M059J (cell line): ENCODE data around the gene SLC6A19. TPM values are rescaled to one million over a fixed set of nuclear protein-coding genes. Genes with fewer than 3 reads are reported as not detected.

Experiments
- DNase-seq: peaks from one replicate; pipeline ENCODE4 v3.0.0-alpha.2; 2012; ENCODE audit warnings: low read depth
- total RNA-seq: library from RNA; depleted of rRNA; stranded (reverse); fragments of >200 nt; shearing (Covaris generic); gene quantifications from 2 replicates; pipeline ENCODE4 v1.2.3, GENCODE V29; 2014

Gene SLC6A19
- total RNA-seq, 1 experiment from 2014 or later, result not detected

DNA sequence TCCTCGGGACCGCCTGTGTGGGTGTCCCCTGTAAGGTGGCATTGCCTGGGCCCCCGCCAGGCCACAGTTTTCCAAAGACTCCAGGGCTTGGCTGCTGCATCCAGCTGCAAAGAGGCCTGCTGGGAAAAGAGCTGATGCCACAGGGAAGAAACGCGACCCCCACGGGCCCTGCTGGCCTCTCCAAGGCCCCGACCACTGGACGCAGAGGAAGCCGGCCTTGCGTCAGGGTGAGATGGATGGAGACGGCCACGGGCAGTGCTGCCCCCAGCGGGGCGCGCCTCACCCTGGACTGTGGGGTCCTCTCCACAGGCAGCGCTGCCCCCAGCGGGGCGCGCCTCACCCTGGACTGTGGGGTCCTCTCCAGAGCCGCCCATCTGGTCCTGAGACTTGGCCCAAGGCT lies 21.3 kb upstream of the SLC6A19 start:
- no peak for DNase-seq

DNA sequence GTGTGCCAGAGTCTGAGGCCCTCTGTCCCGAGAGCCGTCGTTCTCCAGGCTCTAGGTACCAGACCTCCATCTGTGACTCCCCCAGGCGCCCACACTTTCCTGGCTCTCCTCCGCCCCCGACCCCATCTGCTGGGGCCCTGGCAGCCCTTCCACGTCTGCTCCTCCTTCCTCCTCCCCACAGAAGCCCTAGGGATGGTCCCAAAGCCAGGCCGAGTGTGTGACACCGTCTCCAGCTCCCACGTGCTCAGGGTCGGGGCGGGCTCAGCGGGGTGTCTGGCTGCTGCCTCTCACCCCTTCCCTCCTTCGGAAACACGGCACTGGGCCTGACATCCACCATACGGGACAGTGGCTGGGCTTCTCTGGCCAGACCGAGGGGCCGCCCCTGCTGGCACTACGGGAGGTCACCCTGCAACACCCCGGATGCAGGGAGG lies 20.5 kb upstream of the SLC6A19 start:
- no peak for DNase-seq

DNA sequence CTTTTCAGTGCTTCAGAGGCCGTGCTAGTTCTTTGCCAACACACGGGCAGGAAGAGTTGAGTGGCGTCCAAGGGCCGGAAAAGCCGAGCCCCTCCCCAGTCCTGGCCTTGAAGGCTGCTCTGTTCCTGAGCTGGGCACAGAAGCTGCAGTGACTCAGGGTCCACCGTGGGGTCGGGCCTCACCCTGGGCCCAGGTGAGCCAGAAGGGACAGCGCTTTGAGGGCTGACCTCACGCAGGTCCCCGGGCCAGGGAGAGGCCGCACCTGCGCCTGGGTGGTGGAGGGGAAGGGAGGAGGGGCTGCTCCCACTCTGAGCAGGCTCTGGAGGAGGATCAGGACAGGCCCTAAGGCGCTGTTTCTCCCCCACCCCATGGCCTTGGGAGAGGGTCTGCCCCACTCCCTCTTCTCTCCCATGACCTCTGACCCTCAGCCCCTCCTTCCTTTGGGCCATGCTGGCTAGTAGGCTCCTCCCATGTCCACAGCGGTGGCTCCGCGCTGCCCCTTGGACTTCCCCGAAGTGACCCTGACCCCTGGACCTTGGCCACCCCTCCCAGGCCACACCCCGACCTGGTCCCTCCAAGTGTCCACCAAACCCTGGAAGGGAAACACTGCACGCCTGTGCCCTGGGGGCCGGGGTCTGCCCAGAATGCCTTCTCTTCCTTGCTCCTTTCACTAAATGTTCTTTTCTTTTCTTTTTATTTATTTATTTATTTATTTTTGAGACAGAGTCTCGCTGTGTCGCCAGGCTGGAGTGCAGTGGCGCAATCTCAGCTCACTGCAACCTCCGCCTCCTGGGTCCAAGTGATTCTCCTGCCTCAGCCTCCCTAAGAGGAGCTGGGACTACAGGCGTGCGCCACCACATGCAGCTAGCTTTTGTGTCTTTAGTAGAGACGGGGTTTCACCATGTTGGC lies 19.7 kb upstream of the SLC6A19 start:
- no peak for DNase-seq

DNA sequence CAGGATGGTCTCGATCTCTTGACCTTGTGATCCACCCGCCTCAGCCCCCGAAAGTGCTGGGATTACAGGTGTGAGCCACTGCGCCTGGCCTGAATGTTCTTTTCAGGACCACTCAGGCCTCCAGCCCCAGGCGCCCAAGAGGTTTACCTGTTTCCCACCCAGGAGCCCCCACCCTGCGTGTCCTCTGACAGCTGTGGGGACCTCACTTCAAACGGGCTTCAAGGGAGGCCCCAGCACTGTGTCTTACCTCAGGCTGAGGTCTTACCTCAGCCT lies 19.1 kb upstream of the SLC6A19 start:
- no peak for DNase-seq

DNA sequence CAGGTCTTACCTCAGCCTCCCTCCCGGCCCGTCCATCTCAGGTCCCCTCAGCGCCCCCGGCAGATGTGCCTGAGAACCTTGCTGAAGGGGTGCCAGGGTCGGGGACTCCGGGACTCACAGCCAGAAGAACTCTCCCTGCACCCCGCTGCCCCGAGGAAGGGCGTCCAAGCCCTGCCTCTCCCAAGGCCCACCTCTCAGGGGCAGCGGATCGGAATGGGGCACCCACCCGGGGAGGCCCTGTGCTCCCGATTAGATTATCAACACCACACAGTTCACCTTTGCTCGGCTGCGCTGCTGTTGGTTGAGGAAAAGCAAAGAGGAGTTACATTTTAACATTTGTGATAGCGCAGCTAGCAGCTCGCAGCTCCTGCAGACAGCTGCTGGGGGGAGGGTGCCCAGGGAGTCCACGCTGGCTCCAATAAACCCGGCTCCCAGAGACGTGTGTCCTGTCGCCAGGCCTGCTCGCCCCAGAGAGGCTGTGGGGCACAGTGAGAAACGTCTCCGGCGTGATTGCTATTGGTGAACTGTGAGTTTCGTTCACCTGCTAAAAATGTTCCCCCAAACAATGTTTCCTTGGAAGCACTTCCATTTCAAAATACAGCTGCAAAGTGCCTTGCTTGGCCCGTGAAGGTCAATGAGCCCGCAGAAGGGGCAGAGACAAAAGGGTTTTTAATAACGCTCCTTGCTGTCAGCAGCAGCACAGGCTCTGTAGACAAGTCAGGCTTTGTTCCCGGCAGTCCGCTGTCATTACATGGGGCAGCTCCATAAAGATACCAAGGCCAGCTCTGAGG lies 18.6 kb upstream of the SLC6A19 start:
- DNase-seq, result no peak

DNA sequence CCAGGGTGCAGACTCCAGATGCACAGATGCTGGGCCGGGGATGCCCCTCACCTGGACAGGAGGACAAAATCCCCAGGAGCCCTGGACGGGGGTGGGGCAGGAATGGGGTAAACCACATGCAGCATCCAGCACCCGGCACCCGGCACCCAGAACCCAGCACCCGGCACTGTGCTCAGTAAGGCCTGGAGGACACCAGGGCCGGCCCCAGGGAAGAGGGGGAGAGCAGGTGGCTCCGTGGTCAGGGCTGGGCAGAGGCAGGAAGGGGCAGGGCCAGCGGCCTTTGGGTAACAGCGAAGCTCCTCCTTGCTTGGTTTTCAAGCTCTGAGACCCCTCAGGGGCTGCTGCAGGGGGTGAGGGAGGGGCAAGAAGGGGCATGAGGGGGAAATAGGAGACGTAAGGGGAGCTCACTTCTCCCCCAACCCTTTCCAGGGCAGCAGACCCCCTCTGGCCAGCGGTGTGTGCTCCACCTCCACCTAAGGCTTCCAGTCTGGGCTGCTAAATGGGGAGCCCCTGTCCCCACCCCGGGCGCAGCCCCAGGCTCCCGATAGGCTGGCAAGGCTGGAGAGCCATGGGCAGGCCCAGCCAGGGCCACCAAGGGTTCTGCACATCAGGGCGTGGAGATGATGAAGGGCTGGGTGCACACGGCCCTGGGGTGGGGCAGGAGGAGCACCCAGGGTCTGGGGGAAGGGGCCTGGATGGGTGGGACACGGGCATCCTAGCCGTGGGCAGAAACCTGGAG lies 17.8 kb upstream of the SLC6A19 start:
- no peak for DNase-seq

DNA sequence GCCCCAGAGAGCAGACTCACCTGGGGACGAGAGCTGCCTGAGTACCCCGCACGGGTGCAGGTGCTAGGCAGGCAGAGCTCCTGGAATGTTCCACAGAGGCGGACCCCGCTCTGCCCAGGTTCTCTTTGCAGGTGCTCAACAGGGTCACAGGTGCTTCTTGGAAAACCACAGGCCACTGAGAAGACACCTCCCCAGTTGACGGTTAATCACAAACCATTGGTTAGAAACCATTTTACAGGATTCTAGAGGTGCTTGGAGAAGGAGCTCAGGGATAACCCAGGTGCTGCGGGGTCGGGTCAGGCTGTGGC lies 17.3 kb upstream of the SLC6A19 start:
- DNase-seq, result no peak

DNA sequence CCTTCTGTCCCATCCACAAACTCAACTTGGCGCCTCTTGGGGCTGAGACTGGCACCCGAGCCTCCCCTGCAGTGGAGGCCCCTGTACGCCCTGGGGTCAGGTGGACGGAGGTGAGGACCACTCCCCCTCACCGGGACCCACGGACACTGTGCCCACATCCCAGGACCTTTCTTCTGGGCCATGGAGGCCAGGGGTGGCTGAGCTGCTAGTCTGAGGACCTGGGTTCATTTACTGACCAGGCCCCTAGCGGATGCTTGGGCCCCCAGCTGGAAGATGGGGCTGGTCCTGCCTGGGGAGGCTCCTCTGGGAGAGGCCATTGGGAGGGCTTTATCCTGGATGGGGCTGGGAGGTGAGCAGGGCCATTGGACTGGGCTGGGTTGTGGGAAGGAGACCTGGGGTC lies 16.9 kb upstream of the SLC6A19 start:
- no peak for DNase-seq

DNA sequence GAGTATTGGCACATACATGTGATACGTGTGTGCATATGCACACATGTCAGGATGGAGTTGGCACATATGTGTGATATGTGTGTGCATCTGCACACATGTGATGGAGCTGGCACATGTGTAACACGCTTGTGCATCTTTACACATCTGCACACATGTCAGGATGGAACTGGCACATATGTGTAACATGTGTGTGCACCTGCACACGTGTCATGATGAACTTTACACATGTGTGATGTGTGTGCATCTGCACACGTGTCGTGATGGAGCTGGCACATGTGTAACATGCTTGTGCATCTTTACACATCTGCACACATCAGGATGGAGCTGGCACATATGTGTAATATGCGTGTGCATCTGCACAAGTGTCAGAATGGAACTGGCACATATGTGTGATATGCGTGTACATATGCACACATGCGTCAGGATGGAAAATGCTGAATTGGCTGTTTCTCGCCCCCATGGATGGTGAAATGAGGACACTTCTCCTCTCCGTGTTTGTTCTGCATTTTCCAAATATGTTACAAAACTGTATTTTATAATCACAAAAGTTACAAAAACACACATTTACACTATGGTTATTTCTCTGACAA lies 16.3 kb upstream of the SLC6A19 start:
- DNase-seq, result no peak

DNA sequence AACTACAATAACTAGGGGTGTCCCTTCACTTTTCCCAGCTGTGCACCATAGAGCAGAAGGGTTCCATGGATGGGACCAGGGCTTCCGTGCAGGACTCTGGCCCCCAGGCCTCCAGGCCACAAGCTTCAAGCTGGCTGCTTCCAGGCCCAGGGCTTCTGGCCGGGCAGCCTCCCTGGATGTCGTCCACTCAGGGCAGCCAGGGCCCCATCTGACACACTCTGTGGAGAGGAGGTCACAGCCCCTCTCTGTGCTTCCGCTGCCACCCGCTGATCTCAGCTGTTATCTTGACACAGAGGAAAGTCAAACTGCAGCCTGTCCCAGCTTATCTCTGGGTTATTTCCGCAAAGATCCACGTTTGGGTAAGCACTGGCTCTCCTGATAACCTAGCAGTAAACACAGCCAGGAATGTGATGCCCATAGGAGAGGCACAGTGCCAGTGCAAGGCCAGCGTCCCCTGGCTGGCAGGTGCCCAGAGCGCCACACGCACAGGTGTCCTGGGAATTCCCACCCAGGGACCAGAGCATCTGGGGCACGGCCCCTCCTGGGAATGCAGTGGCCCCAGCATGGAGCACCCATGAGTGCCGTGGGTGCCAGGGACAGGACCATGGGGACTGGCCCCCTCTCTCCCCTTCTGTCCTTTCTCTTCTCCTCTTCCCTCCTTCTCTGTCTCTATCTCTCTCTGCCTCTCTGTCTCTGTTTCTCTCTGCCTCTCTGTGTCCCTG lies 15.6 kb upstream of the SLC6A19 start:
- no peak for DNase-seq

DNA sequence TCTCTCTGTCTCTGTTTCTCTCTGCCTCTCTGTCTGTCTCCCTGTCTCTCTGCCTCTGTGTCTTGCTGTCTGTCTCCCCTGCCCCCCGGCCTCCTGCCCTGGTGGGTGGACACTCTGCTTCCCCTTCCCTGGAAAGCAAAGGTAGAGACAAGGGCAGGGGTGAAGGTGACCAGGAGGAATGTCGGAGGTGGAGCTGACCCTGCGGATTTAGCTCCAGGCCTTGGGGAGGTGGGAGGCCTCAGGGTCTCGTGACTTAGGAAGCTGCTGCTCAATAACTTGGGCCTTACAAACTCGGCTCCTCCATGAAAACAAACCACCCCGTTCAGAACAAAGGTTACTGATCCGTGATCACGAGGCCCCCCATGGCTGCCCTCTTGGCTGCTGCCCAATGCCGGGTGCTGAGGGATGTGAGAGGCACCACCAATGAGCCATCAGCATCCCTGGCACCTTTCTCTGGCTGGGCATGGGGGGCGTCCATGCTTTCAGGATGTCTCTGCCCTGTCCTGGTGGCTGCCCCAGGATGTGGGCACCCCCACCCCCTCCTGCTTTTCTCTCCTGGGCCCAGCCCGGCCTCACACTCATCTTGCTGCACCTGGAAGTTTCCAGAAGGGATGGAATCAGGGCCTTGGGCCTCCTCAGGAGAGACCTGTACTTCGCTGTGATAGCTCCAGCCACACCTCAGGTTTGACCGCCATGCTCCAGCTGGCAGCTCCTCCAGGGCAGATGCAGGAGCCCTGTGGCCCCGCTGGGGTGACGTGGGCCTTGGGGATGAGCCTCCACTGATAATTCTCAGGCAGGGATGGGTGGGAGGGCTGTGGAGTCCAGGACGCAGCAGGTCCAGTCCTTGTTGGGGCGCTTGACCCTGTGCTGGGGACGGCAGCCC lies 14.8 kb upstream of the SLC6A19 start:
- DNase-seq, result no peak

DNA sequence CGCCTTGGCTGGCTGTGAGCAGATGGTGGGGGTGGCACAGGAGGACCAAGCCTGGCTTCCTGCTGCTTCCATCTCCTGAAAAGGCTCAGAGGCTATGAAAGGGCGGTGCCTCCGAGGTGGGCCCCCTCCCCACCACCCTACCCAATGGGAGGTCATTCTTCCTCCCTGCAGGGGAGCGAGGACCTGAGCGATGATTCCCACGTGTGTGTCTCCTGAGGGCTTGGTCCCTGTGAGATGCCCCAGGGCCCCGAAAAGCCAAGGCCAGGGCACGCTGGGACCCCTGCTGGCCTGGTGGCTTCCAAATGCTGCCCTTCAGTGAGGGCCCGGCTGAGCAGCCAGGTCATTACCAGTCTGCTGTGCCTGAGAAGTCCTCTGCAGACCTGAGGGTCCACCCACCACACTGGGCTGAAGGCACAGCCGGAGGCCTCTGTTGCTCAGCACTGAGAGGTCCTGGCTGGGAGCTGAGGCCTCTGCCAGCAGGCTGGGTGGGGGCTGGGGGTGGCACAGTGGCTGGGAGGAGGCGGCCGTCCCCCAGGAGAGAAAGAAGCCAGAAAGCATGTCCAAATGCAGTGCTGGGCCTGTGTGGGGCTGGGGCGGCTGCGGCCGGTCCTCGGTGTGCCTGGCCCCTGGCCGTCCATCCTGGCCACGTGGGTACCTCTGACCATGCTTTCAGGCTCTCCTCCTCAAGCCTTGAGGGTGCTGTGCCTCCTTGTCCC lies 14.0 kb upstream of the SLC6A19 start:
- DNase-seq, result no peak

DNA sequence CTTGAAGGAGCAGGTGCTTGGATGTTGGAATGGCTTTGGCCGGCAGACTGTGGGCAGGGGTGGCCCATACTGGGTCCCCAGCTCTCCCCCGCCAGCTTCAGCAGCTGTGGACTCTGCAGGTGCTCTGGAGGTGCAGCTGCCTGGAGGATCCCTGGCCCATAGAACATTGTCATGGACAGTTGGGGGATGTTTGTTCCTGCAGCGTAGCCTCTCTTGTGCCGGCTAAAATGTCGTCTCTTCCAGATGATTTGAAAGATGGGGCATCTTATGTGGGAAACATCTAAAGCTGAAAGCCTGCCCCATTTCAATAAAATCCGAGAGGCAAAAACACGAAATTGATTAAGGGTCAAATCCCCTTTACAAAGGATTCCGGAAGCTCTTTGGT lies 13.5 kb upstream of the SLC6A19 start:
- no peak for DNase-seq

DNA sequence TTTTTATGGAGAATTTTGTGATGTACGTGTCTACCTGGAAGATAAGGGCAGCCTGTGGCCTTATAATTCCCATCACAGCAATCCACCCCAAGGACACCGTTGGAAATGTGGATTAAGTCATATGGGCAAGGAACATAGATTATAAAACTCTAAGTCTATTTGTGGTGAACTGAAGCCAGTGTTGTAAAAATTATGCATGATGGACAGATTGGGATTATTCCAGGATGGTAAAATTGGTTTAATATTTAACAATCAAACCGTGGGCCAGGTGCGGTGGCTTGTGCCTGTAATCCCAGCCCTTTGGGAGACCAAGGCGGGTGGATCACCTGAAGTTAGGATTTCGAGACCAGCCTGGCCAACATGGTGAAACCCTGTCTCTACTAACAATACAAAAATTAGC lies 12.9 kb upstream of the SLC6A19 start:
- no peak for DNase-seq

DNA sequence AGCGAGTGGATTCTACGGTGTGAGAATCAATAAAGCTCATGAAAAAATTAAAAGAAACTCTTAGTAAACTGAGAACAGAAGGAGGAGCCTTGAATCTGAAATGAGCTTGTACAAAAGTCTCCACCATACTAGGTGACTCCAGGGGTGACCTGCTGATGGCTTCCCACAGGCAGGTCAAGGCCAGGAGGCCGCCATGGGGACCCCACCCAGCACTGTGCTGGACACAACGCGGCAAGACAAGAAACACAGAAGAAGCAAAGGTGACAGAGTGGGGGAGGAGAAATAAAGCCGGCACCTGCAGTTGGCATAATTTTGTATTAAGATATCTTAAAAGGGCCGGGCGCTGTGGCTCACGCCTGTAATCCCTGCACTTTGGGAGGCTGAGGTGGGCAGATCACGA lies 12.1 kb upstream of the SLC6A19 start:
- no peak for DNase-seq

DNA sequence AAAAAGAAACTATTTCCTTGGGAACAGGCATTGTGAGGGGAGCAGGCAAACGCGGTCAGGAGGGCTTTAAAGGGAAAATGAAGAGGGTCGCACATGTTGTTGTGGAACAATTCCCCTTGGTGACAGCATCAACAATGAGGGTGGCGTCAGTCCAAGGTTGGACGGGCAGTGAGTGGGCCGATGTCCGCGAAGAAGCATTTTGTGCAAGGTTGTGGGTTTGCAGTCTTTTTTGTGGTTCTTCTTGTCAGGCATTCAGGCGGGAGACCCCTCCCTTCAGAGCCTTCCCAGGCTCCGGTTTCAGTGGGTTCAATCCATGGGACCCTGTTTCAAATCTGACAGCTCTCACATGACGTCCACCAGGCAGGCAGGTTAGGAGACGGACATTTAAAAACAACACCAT lies 11.1 kb upstream of the SLC6A19 start:
- no peak for DNase-seq

DNA sequence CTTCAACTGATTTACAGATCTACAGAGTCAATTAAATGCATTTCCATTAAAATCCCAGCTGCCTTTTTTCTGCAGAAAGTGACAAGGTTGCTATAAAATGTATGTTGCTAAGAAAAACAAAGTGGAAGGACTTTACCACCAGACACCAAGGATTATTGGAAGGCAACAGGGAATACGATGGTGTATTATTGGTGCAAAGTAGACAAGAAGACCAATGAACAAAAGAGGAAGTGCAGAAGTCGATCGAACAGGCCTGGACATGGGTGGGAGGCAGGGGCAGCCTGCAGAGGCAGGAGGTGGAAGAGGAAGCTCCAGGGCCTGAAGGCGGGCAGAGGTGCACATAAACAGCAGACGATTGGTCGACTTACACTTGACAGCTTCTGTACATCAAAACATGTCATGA lies 10.6 kb upstream of the SLC6A19 start:
- DNase-seq, result no peak

DNA sequence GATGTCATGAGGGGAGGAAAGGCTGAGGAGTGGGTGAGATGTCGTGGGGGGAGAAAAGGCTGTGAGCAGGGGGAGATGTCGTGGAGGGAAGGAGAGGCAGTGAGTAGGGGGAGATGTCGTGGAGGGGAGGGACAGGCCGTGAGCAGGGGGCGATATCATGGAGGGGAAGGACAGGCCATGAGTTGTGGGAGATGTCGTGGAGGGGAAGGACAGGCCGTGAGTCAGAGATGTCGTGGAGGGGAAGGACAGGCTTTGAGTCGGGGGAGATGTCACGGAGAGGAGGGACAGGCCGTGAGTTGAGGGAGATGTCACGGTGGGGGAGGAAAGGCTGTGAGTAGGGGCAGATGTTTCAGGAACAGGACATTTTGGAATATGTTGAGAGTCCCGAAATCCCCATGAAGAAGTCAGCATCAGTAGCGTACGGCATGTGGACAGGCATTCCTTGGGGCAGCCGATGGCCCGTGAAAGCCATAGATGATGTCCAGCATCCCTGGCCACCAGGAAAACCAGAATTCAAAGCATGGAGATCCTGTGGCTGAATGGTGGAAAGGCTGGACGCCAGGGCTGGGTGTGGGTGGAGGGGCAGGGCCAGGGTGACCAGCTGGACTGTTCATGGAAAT lies 8.3 kb upstream of the SLC6A19 start:
- DNase-seq, result no peak

DNA sequence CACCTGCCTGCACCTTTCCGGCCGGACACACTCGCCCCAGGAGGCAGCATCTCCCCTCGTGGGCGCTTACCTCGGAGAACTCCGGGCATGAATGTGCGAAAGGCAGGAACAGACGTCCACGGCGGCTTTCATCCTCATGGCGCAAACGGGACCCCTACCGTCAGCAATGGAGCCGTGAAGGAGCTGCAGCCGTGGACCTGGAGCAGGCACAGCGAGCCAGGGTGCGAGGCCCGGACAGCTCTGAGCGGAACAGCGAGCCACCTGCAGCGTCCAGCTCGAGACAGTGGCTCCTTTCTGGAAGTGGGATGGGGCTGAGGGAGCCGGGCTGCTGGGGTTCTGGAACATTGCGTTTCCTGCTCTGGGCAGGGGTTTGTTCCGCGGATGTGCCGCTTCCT lies 7.8 kb upstream of the SLC6A19 start:
- no peak for DNase-seq

DNA sequence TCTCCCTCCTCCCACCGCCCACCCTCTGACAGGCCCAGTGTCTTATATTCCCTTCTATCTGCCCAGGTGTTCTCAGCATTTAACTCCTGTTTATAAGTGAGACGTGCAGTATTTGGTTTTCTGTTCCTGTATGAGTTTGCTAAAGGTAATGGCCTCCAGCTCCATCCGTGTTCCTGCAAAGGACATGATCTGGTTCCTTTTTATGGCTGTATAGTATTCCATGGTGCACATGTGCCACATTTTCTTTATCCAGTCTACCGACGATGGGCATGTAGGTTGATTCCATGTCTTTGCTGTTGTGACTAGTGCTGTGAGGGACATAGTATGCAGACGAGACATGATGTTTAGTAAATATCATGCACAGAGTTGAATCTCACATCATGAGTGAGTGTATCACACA lies 7.0 kb upstream of the SLC6A19 start:
- DNase-seq, result no peak
